Fibroblast of villous mesenchyme (primary cell): ENCODE results near the gene SOST. TPM values are rescaled to one million over a fixed set of nuclear protein-coding genes. Genes with fewer than 3 reads are reported as not detected.

Experiments
- DNase-seq: peaks from one replicate; pipeline ENCODE4 v3.0.0-alpha.2; 2010; ENCODE audit warnings: low read depth
- H3K4me3 ChIP-seq: 2 replicates; pipeline ENCODE4 v1.5.1; 2011; ENCODE audit warnings: low read depth, mild to moderate bottlenecking, low read length
- total RNA-seq: library from RNA; depleted of rRNA; stranded (reverse); fragments of >200 nt; gene quantifications from 2 replicates; pipeline ENCODE4 v1.2.3, GENCODE V29; 2012
- TF ChIP-seq, protein P1 (sequence below): IDR thresholded peaks from 2 replicates; pipeline ENCODE4 v1.5.1; 2012; ENCODE audit warnings: low read depth, mild to moderate bottlenecking, low read length; ENCODE audit not compliant: insufficient read depth

The SOST gene
- total RNA-seq, 1 donor, result not detected

DNA sequence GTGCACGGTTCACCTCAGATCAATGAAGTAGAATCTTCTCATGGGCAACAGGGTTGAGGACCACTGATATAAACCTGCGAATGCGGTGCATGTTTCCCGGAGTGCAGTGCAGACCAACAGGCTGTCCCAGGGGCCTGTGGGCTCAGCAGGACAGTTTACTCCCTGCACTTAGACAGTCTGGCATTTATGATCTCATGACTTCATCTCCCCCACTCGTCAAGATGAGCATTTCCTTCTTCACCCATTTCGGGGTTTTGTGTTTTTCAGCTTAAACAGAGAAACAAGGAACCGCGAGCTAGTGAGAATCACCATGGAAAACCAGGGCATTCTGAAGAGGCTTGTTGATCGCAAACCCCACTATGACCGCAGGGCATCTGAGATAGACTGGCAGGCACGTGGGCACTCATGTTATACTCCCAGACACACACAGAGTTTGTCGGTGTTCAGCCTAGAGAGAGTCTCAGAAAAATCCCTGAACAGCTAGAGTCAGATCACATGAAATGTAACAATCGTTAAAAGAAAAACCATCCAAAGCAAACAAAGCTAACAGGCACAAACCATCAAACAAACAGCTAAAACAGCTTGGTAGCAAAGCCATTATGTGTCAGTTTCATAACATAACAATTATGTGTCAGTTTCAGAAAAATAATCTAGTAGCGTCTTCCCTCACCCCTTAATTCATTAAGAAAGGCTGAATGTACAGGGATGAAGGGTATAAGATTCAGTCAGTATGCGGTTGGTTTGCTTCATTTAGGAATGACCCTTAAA is 24.5 kb upstream of the SOST start:
- TF ChIP-seq, protein P1, sequence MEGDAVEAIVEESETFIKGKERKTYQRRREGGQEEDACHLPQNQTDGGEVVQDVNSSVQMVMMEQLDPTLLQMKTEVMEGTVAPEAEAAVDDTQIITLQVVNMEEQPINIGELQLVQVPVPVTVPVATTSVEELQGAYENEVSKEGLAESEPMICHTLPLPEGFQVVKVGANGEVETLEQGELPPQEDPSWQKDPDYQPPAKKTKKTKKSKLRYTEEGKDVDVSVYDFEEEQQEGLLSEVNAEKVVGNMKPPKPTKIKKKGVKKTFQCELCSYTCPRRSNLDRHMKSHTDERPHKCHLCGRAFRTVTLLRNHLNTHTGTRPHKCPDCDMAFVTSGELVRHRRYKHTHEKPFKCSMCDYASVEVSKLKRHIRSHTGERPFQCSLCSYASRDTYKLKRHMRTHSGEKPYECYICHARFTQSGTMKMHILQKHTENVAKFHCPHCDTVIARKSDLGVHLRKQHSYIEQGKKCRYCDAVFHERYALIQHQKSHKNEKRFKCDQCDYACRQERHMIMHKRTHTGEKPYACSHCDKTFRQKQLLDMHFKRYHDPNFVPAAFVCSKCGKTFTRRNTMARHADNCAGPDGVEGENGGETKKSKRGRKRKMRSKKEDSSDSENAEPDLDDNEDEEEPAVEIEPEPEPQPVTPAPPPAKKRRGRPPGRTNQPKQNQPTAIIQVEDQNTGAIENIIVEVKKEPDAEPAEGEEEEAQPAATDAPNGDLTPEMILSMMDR, result no peak
- no peak overlapping the region for H3K4me3 ChIP-seq
- no peak for DNase-seq

DNA sequence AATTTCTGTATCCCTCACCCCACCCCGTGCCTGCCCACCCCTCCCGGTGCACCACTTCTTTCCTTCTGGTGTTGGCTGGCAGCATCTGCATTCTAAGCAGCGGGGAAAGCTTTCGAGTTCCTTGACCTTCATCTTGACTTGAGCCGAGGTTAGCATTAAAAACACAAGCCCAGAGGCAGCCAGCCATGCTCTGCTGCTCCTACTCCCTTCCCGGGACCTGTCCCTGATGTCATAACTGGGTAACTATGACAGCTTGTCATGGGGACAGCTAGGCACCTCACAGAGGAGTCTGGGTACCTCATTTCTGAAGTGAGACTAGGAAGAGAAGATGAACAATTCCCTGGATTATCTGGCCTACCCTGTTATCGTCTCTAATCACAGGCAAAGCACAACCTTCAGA is 21.5 kb upstream of the SOST start, which contains the start of gene CFAP97D1:
CFAP97D1 (plus strand) TSS at position 301 of the 400 bp plus-strand sequence; CDS start at position 329, 28 bp downstream.
- TF ChIP-seq, protein P1, result no peak
- DNase-seq, result no peak
- H3K4me3 ChIP-seq, result peak within 1 kb of the TSS; percentile 85

DNA sequence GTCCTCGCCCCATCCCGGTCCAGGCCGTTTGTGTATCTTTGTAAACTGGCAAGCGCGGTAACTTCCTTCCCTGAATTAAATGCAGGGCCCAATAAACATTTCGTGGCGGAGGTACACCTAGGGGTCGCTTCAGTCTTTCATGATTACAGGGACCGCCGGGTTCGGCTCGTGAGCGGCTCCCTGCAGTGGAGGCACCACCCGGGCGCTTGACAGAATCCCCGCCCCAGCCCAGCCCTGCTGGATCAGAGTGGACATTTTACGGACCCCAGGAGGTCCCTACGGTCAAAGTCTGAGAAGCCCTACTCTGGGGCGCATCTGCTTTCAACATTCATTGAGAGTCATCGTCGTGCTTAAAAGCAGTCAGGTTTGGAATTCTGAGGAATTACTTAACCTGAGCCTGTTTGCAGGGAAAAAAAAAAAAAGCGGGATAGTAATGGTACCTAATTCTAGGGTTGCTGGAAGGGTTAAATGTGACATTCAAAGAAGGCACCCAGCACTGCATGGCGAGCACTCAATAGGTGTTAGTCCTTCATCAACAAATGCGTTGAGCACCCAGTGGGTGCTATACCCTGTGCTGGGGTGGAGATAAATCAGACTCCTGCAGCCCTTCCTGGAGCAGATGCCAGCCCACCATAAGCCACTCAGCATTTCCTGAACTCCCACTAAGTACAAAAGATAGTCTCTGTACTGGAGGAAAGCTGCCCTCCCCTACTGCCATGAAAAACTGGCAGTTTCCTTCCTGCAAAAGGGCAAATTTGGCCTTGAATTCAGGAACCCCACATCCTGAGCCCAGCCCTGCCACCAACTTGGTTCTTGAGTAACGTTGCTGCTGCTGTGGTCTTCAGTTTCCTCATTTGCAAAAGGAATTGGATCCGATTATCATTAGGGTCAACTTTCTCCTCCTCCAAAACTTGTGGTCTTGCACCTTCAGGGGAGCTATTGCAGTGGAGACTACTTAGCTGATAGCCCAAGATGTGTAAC is 20.8 kb upstream of the SOST start:
- peak; percentile 52 for DNase-seq
- TF ChIP-seq, protein P1, result peak; percentile 27
- peak overlapping the region; percentile 85 for H3K4me3 ChIP-seq

DNA sequence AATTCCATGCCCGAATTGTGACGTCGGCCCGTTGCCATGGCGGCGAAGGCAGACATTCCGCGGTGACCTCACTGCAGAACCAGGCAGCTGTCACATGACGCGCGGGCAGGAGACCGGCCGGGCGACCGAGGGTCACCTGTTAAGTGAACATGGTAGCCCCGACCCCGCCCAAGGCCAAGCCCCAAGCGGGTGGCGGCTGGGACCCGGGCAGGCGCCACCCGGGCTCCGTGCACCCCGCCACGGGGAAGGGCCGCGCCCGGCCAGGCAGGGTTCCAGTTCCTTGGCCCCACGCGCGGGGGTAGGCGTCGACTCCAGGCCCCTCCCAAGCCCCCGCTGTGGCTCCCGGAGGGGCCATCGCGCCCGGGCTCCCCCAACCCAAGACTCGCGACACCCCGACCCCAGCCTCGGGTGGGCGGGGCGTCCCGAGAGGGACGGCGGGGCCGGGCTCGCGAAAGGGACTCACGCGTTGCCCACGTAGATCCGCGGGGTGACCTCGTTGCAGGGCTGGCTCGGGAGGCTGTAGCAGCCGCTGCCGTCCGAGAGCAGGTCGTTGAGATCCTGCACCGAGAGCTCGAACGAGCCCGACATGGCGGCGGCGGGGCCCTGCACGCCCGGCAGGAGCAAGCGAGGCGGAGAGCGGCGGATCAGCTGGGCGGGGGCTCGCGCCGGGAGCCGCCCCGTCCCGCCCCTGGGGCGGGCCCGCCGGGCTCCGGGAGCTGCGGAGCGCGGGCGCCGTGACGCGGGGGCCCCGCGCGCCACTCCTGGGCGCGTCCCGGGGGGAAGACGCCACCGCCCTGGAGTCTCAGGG is 19.9 kb upstream of the SOST start, which contains the start of gene DUSP3:
DUSP3 (minus strand) TSS at position 641 of the 808 bp plus-strand sequence; CDS start at position 588, 53 bp downstream.
- peak; percentile 95 for DNase-seq
- TF ChIP-seq, protein P1, result no peak
- H3K4me3 ChIP-seq, result peak within 1 kb of the TSS; percentile 85

DNA sequence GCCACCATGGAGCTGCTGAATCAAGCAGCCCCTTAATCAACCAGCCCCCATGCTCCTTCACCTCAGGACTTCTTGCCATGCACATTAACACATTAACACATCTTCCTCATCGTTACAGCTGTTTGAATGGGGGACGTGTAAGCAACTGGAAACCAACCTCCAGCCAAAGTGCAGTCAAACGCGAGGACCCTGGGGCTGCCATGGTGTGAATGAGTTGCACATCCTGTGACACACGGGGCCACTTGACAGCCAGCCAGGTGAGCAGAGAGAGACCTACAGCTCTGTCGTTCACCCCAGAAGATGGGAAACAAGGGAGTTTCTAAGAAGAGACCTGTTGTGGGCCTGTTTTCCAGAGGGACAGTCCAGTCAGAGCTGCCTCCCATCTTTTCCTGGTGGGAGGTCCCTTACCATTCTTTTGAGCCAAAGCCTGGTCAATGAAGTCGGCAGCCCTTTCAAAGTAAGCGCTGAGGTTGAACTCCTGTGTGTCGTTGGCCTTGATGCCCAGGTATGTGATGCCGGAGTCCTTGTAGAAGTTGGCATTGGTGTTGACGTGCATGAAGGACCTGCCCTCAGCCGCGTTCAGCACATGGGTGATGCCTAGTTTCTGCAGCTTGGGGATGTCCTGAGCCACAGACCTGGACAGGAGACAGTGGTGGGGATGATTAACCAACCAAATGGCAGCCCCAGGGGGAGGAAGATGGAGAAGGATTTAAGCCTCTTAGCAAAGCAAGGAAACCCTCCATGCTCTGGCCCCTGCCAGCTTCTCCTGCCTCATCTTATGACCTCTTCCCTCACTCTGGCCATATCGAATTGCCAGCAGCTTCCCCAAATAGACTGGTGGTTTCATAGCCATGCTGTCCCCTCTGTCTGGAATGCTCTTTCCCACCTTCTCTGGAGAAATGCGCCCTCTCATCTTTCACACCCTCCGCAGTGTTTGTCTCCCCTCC is 16.0 kb upstream of the SOST start:
- TF ChIP-seq, protein P1, result no peak
- H3K4me3 ChIP-seq, result no peak overlapping the region
- DNase-seq, result no peak
